ENCODE measurements around the gene SRSF2. TPM values are rescaled to one million over a fixed set of nuclear protein-coding genes. Genes with fewer than 3 reads are reported as not detected.

The SRSF2 gene, protein sequence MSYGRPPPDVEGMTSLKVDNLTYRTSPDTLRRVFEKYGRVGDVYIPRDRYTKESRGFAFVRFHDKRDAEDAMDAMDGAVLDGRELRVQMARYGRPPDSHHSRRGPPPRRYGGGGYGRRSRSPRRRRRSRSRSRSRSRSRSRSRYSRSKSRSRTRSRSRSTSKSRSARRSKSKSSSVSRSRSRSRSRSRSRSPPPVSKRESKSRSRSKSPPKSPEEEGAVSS
- polyA plus RNA-seq (2013, experiment 1 of 2) = 501 TPM
- polyA plus RNA-seq (2013, experiment 2 of 2) = 494 TPM

- Histone ChIP-seq H3K27ac (ENCODE audit: low read depth, low read length) (peak within 1 kb of the TSS; percentile 100), H3K4me1 (ENCODE audit: control insufficient read depth, low read depth, low read length) (peaks cover 4% of the 10 kb centered on the region), H3K79me1 (ENCODE audit: low read length) (peaks cover 2% of the 10 kb centered on the region), H2BK15ac (replicated peaks; ENCODE audit: low read depth) (no peak within 1 kb of the TSS), H3K36me3 (ENCODE audit: control insufficient read depth, insufficient read depth, low read length) (peaks cover 17% of the 10 kb centered on the region), H3K4me3 (ENCODE audit: low read length) (peak within 1 kb of the TSS; percentile 84), H4K8ac (ENCODE audit: low read depth, low read length) (no peak within 1 kb of the TSS), H2BK120ac (ENCODE audit: low read depth, low read length) (peak within 1 kb of the TSS; percentile 83), H3K9ac (ENCODE audit: low read length) (peak within 1 kb of the TSS; percentile 100), H2AK5ac (ENCODE audit: low read length) (peak within 1 kb of the TSS; percentile 93), H3K4me2 (ENCODE audit: low read length) (peak within 1 kb of the TSS; percentile 85), H3K79me2 (ENCODE audit: control insufficient read depth, insufficient read depth, low read length) (peaks cover 38% of the 10 kb centered on the region), H3K18ac (ENCODE audit: low read length) (peak within 1 kb of the TSS; percentile 97), H3K23ac (ENCODE audit: low read length) (peak within 1 kb of the TSS; percentile 100), H3K4ac (ENCODE audit: low read depth, low read length) (peak within 1 kb of the TSS; percentile 74), H2BK5ac (ENCODE audit: low read length) (peak within 1 kb of the TSS; percentile 97), H3K56ac (ENCODE audit: low read length) (peak within 1 kb of the TSS; percentile 100), H3K27me3 (ENCODE audit: insufficient read depth, low read length, poor library complexity) (no peaks in the 10 kb centered on the region), H4K5ac (ENCODE audit: low read length) (no peak within 1 kb of the TSS)
- DNase-seq = peak; percentile 100
- no CpG with 5 or more reads among the region's 60 CpGs for WGBS (ENCODE audit: extremely low coverage, insufficient coverage, low lambda C conversion rate)
Observed at GRCh38 chr17:76737082-76737675, at the start of gene SRSF2. Gene SRSF2, minus strand, starts transcription at chr17:76737331. Its CDS starts 171 bp downstream, at chr17:76737160.

DNA sequence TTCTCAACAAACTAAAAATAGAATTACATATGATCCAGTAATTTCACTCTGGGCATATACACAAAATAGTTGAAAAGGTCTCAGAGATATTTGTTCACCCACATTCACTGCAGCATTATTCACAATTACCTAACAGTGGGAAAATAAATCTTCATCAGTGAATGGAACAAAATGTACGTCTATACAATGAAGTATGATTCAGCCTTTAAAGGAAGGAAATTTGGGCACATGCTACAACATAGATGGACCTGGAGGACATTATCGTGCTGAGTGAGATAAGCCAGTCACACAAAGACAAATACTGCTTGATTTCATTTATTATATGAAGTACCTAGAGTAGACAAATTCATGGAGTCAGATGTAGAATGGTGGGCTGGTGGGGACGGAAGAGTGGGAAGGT lies 47.8 kb upstream of the SRSF2 start:
- Histone ChIP-seq H3K9ac (ENCODE audit: low read length) (no peak overlapping the region), H2BK5ac (ENCODE audit: low read length) (no peak overlapping the region)
- WGBS (ENCODE audit: extremely low coverage, insufficient coverage, low lambda C conversion rate) = no CpG with 5 or more reads among the region's 3 CpGs

DNA sequence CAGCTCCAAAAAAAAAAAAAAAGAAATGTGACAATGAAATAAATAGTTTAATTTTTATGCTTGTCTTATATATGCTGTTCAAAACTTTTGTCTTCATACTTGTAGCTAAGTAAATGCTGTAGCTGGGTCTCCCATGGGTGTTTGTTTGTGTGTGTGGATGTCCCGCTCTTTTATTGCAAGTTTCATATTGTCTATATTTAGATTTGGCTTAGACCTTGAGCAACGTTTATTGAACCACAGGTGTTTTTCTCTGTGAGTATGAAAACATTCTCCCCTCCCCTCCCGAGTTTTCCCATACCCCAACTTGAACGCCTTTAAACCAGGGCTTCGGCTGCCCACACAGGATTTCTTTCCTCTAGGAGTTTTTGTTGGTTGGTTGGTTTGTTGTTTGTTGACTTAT lies 46.0 kb upstream of the SRSF2 start:
- H3K27me3 ChIP-seq (ENCODE audit: insufficient read depth, low read length, poor library complexity) = no peaks in the 10 kb centered on the region
- no peak overlapping the region for H3K18ac ChIP-seq (ENCODE audit: low read length)
- WGBS (ENCODE audit: extremely low coverage, insufficient coverage, low lambda C conversion rate) = no CpG with 5 or more reads among the region's 5 CpGs

More for the DNA sequence above, 47.8 kb upstream of the SRSF2 start:
- H2BK15ac ChIP-seq (replicated peaks; ENCODE audit: low read depth) = no peak overlapping the region
- H3K36me3 ChIP-seq (ENCODE audit: control insufficient read depth, insufficient read depth, low read length) = no peaks in the 10 kb centered on the region
- no peaks in the 10 kb centered on the region for H3K79me1 ChIP-seq (ENCODE audit: low read length)
- no peak overlapping the region for H2AK5ac ChIP-seq (ENCODE audit: low read length)
- no peak overlapping the region for H3K23ac ChIP-seq (ENCODE audit: low read length)
- no peak overlapping the region for H2BK120ac ChIP-seq (ENCODE audit: low read depth, low read length)
- H3K56ac ChIP-seq (ENCODE audit: low read length) = no peak overlapping the region
- no peak overlapping the region for H4K5ac ChIP-seq (ENCODE audit: low read length)
- no peak overlapping the region for H3K4me2 ChIP-seq (ENCODE audit: low read length)
- H3K27me3 ChIP-seq (ENCODE audit: insufficient read depth, low read length, poor library complexity) = no peaks in the 10 kb centered on the region
- no peak overlapping the region for H3K4me3 ChIP-seq (ENCODE audit: low read length)
- H3K27ac ChIP-seq (ENCODE audit: low read depth, low read length) = no peak overlapping the region
- DNase-seq = no peak
- H4K8ac ChIP-seq (ENCODE audit: low read depth, low read length) = no peak overlapping the region
- H3K18ac ChIP-seq (ENCODE audit: low read length) = no peak overlapping the region
- no peak overlapping the region for H3K4ac ChIP-seq (ENCODE audit: low read depth, low read length)
- H3K79me2 ChIP-seq (ENCODE audit: control insufficient read depth, insufficient read depth, low read length) = no peaks in the 10 kb centered on the region
- no peaks in the 10 kb centered on the region for H3K4me1 ChIP-seq (ENCODE audit: control insufficient read depth, low read depth, low read length)

DNA sequence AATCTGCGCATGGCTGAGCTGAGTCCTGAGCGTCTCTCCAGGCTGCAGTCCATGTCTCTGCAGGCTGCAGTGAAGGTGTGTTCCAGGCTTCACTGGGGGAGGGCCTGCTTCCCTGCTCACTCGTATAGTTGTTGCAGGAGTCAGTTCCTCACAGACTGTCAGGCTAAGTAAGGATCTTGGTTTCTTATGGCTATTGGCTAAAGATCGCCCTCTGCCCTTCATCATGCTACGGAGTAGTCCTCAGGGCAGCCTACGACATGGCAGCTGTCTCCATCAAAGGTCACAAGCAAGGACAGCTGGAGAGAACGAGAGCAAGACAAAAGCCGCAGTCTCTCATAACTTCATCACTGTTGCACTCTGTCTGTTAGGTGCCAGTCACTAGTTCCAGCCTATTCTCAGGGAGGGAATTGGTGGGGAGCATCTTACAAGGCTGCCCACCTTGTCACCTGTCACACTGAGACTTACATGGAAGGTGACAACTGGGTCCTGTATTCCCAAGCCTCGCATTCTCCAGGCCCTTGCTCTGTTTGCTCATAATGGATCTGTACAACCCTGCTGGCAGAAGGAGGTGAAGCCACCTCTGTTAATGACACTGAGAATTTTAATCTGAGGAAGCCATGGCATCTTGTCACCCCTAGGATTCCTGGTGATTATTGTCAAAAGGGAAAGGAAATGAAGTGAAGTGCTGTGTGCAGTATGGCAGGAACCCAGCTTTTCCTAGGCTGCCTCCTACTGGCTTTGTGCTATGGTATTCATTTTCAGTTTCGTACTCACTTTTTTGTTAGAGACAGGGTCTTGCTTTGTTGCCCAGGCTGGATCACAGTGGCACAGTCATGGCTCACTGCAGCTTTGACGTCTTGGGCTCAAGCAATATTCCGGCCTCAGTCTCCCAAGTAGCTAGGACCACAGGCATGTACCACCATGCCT lies 44.2 kb upstream of the SRSF2 start:
- no peak overlapping the region for H2BK15ac ChIP-seq (replicated peaks; ENCODE audit: low read depth)
- no peak overlapping the region for H3K4me2 ChIP-seq (ENCODE audit: low read length)
- H2BK5ac ChIP-seq (ENCODE audit: low read length) = no peak overlapping the region
- no peak overlapping the region for H2BK120ac ChIP-seq (ENCODE audit: low read depth, low read length)
- H3K4ac ChIP-seq (ENCODE audit: low read depth, low read length) = no peak overlapping the region
- H3K56ac ChIP-seq (ENCODE audit: low read length) = no peak overlapping the region
- H4K8ac ChIP-seq (ENCODE audit: low read depth, low read length) = no peak overlapping the region
- H3K4me3 ChIP-seq (ENCODE audit: low read length) = no peak overlapping the region
- H3K27ac ChIP-seq (ENCODE audit: low read depth, low read length) = no peak overlapping the region
- H3K27me3 ChIP-seq (ENCODE audit: insufficient read depth, low read length, poor library complexity) = no peaks in the 10 kb centered on the region
- H2AK5ac ChIP-seq (ENCODE audit: low read length) = no peak overlapping the region
- H3K36me3 ChIP-seq (ENCODE audit: control insufficient read depth, insufficient read depth, low read length) = no peaks in the 10 kb centered on the region
- WGBS (ENCODE audit: extremely low coverage, insufficient coverage, low lambda C conversion rate) = no CpG with 5 or more reads among the region's 12 CpGs
- H3K18ac ChIP-seq (ENCODE audit: low read length) = no peak overlapping the region
- H3K9ac ChIP-seq (ENCODE audit: low read length) = no peak overlapping the region
- no peaks in the 10 kb centered on the region for H3K4me1 ChIP-seq (ENCODE audit: control insufficient read depth, low read depth, low read length)
- no peak overlapping the region for H4K5ac ChIP-seq (ENCODE audit: low read length)
- H3K79me1 ChIP-seq (ENCODE audit: low read length) = no peaks in the 10 kb centered on the region
- no peaks in the 10 kb centered on the region for H3K79me2 ChIP-seq (ENCODE audit: control insufficient read depth, insufficient read depth, low read length)
- DNase-seq = peak; percentile 54
- no peak overlapping the region for H3K23ac ChIP-seq (ENCODE audit: low read length)

More for the DNA sequence above, 46.0 kb upstream of the SRSF2 start:
- H3K4me1 ChIP-seq (ENCODE audit: control insufficient read depth, low read depth, low read length) = no peaks in the 10 kb centered on the region
- H3K27ac ChIP-seq (ENCODE audit: low read depth, low read length) = no peak overlapping the region
- no peak overlapping the region for H3K23ac ChIP-seq (ENCODE audit: low read length)
- H3K56ac ChIP-seq (ENCODE audit: low read length) = no peak overlapping the region
- H3K4me3 ChIP-seq (ENCODE audit: low read length) = no peak overlapping the region
- H4K8ac ChIP-seq (ENCODE audit: low read depth, low read length) = no peak overlapping the region
- no peaks in the 10 kb centered on the region for H3K36me3 ChIP-seq (ENCODE audit: control insufficient read depth, insufficient read depth, low read length)
- H3K9ac ChIP-seq (ENCODE audit: low read length) = no peak overlapping the region
- no peak overlapping the region for H2BK15ac ChIP-seq (replicated peaks; ENCODE audit: low read depth)
- no peak overlapping the region for H3K4me2 ChIP-seq (ENCODE audit: low read length)
- no peaks in the 10 kb centered on the region for H3K79me2 ChIP-seq (ENCODE audit: control insufficient read depth, insufficient read depth, low read length)
- no peak overlapping the region for H2BK120ac ChIP-seq (ENCODE audit: low read depth, low read length)
- no peak for DNase-seq
- H2AK5ac ChIP-seq (ENCODE audit: low read length) = no peak overlapping the region
- no peak overlapping the region for H4K5ac ChIP-seq (ENCODE audit: low read length)
- H3K79me1 ChIP-seq (ENCODE audit: low read length) = no peaks in the 10 kb centered on the region
- H2BK5ac ChIP-seq (ENCODE audit: low read length) = no peak overlapping the region
- H3K4ac ChIP-seq (ENCODE audit: low read depth, low read length) = no peak overlapping the region

- no peak overlapping the region for H2BK5ac ChIP-seq (ENCODE audit: low read length)
- no peak overlapping the region for H3K4me3 ChIP-seq (ENCODE audit: low read length)
- H3K27ac ChIP-seq (ENCODE audit: low read depth, low read length) = no peak overlapping the region
- no peak overlapping the region for H4K8ac ChIP-seq (ENCODE audit: low read depth, low read length)
- H2BK15ac ChIP-seq (replicated peaks; ENCODE audit: low read depth) = no peak overlapping the region
- H2AK5ac ChIP-seq (ENCODE audit: low read length) = no peak overlapping the region
- no peaks in the 10 kb centered on the region for H3K79me1 ChIP-seq (ENCODE audit: low read length)
- no peaks in the 10 kb centered on the region for H3K79me2 ChIP-seq (ENCODE audit: control insufficient read depth, insufficient read depth, low read length)
- H3K23ac ChIP-seq (ENCODE audit: low read length) = no peak overlapping the region
- H3K4me2 ChIP-seq (ENCODE audit: low read length) = no peak overlapping the region
- H3K9ac ChIP-seq (ENCODE audit: low read length) = no peak overlapping the region
- no peak overlapping the region for H2BK120ac ChIP-seq (ENCODE audit: low read depth, low read length)
- whole genome bisulfite sequencing (ENCODE audit: extremely low coverage, insufficient coverage, low lambda C conversion rate) = no CpG with 5 or more reads among the region's 10 CpGs
- H3K4ac ChIP-seq (ENCODE audit: low read depth, low read length) = no peak overlapping the region
- H4K5ac ChIP-seq (ENCODE audit: low read length) = no peak overlapping the region
- H3K56ac ChIP-seq (ENCODE audit: low read length) = no peak overlapping the region
- no peak for DNase-seq
- H3K18ac ChIP-seq (ENCODE audit: low read length) = no peak overlapping the region
- no peaks in the 10 kb centered on the region for H3K4me1 ChIP-seq (ENCODE audit: control insufficient read depth, low read depth, low read length)
- H3K36me3 ChIP-seq (ENCODE audit: control insufficient read depth, insufficient read depth, low read length) = peaks cover 2% of the 10 kb centered on the region
- H3K27me3 ChIP-seq (ENCODE audit: insufficient read depth, low read length, poor library complexity) = no peaks in the 10 kb centered on the region
Observed at GRCh38 chr17:76775021-76775600, 38.0 kb upstream of the SRSF2 start.

Measured in mesendoderm (in vitro differentiated cells).